Mesenchymal stem cell (in vitro differentiated cells and primary cell): ENCODE results near the gene BICRA.

Source experiments
- DNase-seq: peaks from one replicate; pipeline ENCODE4 v3.0.0-alpha.2; 2013
- H2AFZ ChIP-seq: one replicate; pipeline ENCODE4 v1.6.1; 2013; ENCODE audit warnings: low read depth, mild to moderate bottlenecking, control low read depth, inconsistent platforms, low read length, moderate library complexity
- H2AK5ac ChIP-seq: 2 replicates; pipeline ENCODE4 v1.6.1; 2013; ENCODE audit warnings: low read length, moderate library complexity, mild to moderate bottlenecking, inconsistent platforms; ENCODE audit not compliant: severe bottlenecking
- H2BK120ac ChIP-seq: one replicate; pipeline ENCODE4 v1.6.1; 2013; ENCODE audit warnings: low read depth, mild to moderate bottlenecking, inconsistent platforms, low read length, moderate library complexity
- H2BK12ac ChIP-seq, 2 experiments: one replicate each; pipeline ENCODE4 v1.6.1; 2013; ENCODE audit warnings: inconsistent platforms in 2 of 2, low read length in 2 of 2, mild to moderate bottlenecking in 2 of 2, moderate library complexity in 2 of 2, control low read depth in 1 of 2
- H2BK15ac ChIP-seq: one replicate; pipeline ENCODE4 v1.6.1; 2013; ENCODE audit warnings: mild to moderate bottlenecking, low read depth, inconsistent platforms; ENCODE audit not compliant: poor library complexity, severe bottlenecking
- H2BK5ac ChIP-seq: 2 replicates; pipeline ENCODE4 v1.6.1; 2013; ENCODE audit warnings: low read depth, mild to moderate bottlenecking, low read length, control low read depth, inconsistent platforms; ENCODE audit not compliant: poor library complexity, severe bottlenecking
- H3K14ac ChIP-seq, 2 experiments: one replicate each; pipeline ENCODE4 v1.6.1; 2013; ENCODE audit warnings: inconsistent platforms in 2 of 2, low read length in 2 of 2, control low read depth in 1 of 2, mild to moderate bottlenecking in 1 of 2, moderate library complexity in 1 of 2
- H3K18ac ChIP-seq, 2 experiments: one replicate each; pipeline ENCODE4 v1.6.1; 2013; ENCODE audit warnings: inconsistent platforms in 2 of 2, low read length in 2 of 2, control low read depth in 1 of 2, low read depth in 1 of 2, mild to moderate bottlenecking in 1 of 2
- H3K23ac ChIP-seq, 2 experiments: one replicate each; pipeline ENCODE4 v1.6.1; 2013; ENCODE audit warnings: inconsistent platforms in 2 of 2, low read length in 2 of 2, mild to moderate bottlenecking in 2 of 2, moderate library complexity in 2 of 2, control low read depth in 1 of 2
- H3K27ac ChIP-seq: 2 replicates; pipeline ENCODE4 v1.5.1; 2013; ENCODE audit warnings: mild to moderate bottlenecking, moderate library complexity, low read length, control low read depth, inconsistent platforms; ENCODE audit not compliant: poor library complexity, severe bottlenecking
- H3K27me3 ChIP-seq, 2 experiments: 2 replicates each; pipeline versions ENCODE4 v1.6.1 to v1.7.0; 2013; ENCODE audit warnings: low read length in 2 of 2, mild to moderate bottlenecking in 2 of 2, moderate library complexity in 2 of 2, control low read depth in 1 of 2, inconsistent platforms in 1 of 2; ENCODE audit not compliant: control insufficient read depth in 1 of 2, insufficient read depth in 1 of 2
- H3K36me3 ChIP-seq, 2 experiments: 2 replicates each; pipeline versions ENCODE4 v1.6.1 to v1.7.0; 2013; ENCODE audit warnings: low read length in 2 of 2, control low read depth in 1 of 2, inconsistent platforms in 1 of 2, low read depth in 1 of 2, mild to moderate bottlenecking in 1 of 2; ENCODE audit not compliant: insufficient read depth in 2 of 2, control insufficient read depth in 1 of 2
- H3K4ac ChIP-seq, 2 experiments: one replicate each; pipeline ENCODE4 v1.6.1; 2013; ENCODE audit warnings: inconsistent platforms in 2 of 2, low read length in 2 of 2, mild to moderate bottlenecking in 2 of 2, moderate library complexity in 2 of 2, control low read depth in 1 of 2, low read depth in 1 of 2
- H3K4me1 ChIP-seq: 2 replicates; pipeline ENCODE4 v1.6.1; 2013; ENCODE audit warnings: low read depth, low read length, control low read depth; ENCODE audit not compliant: control insufficient read depth, insufficient read depth
- H3K4me2 ChIP-seq: 2 replicates; pipeline ENCODE4 v1.6.1; 2013; ENCODE audit warnings: low read length, mild to moderate bottlenecking, inconsistent platforms; ENCODE audit not compliant: poor library complexity, severe bottlenecking
- H3K4me3 ChIP-seq, 2 experiments: 2 replicates each; pipeline versions ENCODE4 v1.5.1 to v1.7.0; 2013; ENCODE audit warnings: low read length in 2 of 2, mild to moderate bottlenecking in 2 of 2, control low read depth in 1 of 2, low read depth in 1 of 2; ENCODE audit not compliant: insufficient read depth in 1 of 2
- H3K79me1 ChIP-seq: replicated peaks from 2 replicates; pipeline ENCODE4 v1.6.1; 2013; ENCODE audit warnings: mild to moderate bottlenecking, control low read depth, low read length, inconsistent platforms; ENCODE audit not compliant: poor library complexity, severe bottlenecking
- H3K9ac ChIP-seq: 2 replicates; pipeline ENCODE4 v1.7.0; 2013; ENCODE audit warnings: mild to moderate bottlenecking, low read length, moderate library complexity
- H3K9me3 ChIP-seq: 2 replicates; pipeline ENCODE4 v1.7.0; 2013; ENCODE audit warnings: mild to moderate bottlenecking, low read length; ENCODE audit not compliant: control insufficient read depth
- H4K8ac ChIP-seq: one replicate; pipeline ENCODE4 v1.6.1; 2013; ENCODE audit warnings: inconsistent platforms, mild to moderate bottlenecking, low read length, moderate library complexity
- H4K91ac ChIP-seq: one replicate; pipeline ENCODE4 v1.6.1; 2013; ENCODE audit warnings: mild to moderate bottlenecking, low read length, inconsistent platforms
- WGBS: methylation state at CpG from one replicate; pipeline ENCODE4 v1.1.7; 2013; ENCODE audit warnings: mixed read lengths; 5-methylcytosine and 5-hydroxymethylcytosine counted together

BICRA gene

GRCh38 chr19:47614021-47614295, 5.0 kb downstream of the BICRA start:
- H2AK5ac ChIP-seq = peak overlapping the region; percentile 38
- no peaks in the 10 kb centered on the region for H3K9me3 ChIP-seq
- H3K4me2 ChIP-seq = no peak overlapping the region
- peak overlapping the region; percentile 82 for H3K27ac ChIP-seq
- peaks cover 7% of the 10 kb centered on the region for H3K79me1 ChIP-seq
- peak overlapping the region; percentile 46 for H3K9ac ChIP-seq
- H2BK12ac ChIP-seq = no peak overlapping the region
- no peaks in the 10 kb centered on the region for H3K27me3 ChIP-seq
- H4K8ac ChIP-seq = no peak overlapping the region
- no peak overlapping the region for H3K23ac ChIP-seq
- H3K4me3 ChIP-seq = no peak overlapping the region
- WGBS = no CpG with 5 or more reads among the region's 3 CpGs
- no peak overlapping the region for H3K14ac ChIP-seq
- peaks cover 11 to 22% of the 10 kb centered on the region in 2 experiments for H3K36me3 ChIP-seq
- no peak overlapping the region for H2AFZ ChIP-seq
- no peak overlapping the region for H3K18ac ChIP-seq
- no peak for DNase-seq
- H2BK15ac ChIP-seq = no peak overlapping the region
- peak overlapping the region; percentile 20 for H2BK120ac ChIP-seq
- peaks cover 35% of the 10 kb centered on the region for H3K4me1 ChIP-seq
- no peak overlapping the region for H4K91ac ChIP-seq
- H2BK5ac ChIP-seq = no peak overlapping the region
- no peak overlapping the region for H3K4ac ChIP-seq

GRCh38 chr19:47614559-47614958, 5.6 kb downstream of the BICRA start:
- Histone ChIP-seq H3K4me2 (no peak overlapping the region), H3K23ac (no peak overlapping the region), H3K27ac (no peak overlapping the region), H2AFZ (no peak overlapping the region), H3K9ac (no peak overlapping the region), H2BK5ac (no peak overlapping the region), H3K79me1 (peaks cover 7% of the 10 kb centered on the region), H3K14ac (no peak overlapping the region), H4K91ac (no peak overlapping the region), H3K27me3 (no peaks in the 10 kb centered on the region), H2AK5ac (no peak overlapping the region), H3K18ac (no peak overlapping the region), H2BK15ac (no peak overlapping the region), H3K9me3 (no peaks in the 10 kb centered on the region), H3K4me3 (no peak overlapping the region), H3K4me1 (peaks cover 38% of the 10 kb centered on the region), H2BK120ac (no peak overlapping the region), H4K8ac (no peak overlapping the region), H2BK12ac (no peak overlapping the region), H3K4ac (no peak overlapping the region), H3K36me3 (peaks cover 11 to 22% of the 10 kb centered on the region in 2 experiments)
- no peak for DNase-seq
- 99% methylated on average over 10 of the region's 10 CpGs for WGBS

GRCh38 chr19:47615230-47615629, 6.3 kb downstream of the BICRA start:
- Histone ChIP-seq H3K23ac (peak overlapping the region in 1 of 2 experiments; percentile 6), H4K8ac (no peak overlapping the region), H3K9me3 (no peaks in the 10 kb centered on the region)

GRCh38 chr19:47615714-47616113, 6.8 kb downstream of the BICRA start:
- DNase-seq = no peak
- WGBS = 98% methylated on average over 7 of the region's 7 CpGs
- peak overlapping the region in 1 of 2 experiments; percentile 89 for H3K23ac ChIP-seq
- no peaks in the 10 kb centered on the region for H3K27me3 ChIP-seq
- H2BK5ac ChIP-seq = no peak overlapping the region
- no peak overlapping the region for H2AK5ac ChIP-seq
- no peak overlapping the region for H2AFZ ChIP-seq
- H3K4ac ChIP-seq = no peak overlapping the region
- no peak overlapping the region for H3K27ac ChIP-seq
- peaks cover 7% of the 10 kb centered on the region for H3K79me1 ChIP-seq
- no peak overlapping the region for H3K9ac ChIP-seq
- H4K8ac ChIP-seq = no peak overlapping the region
- peaks cover 12 to 23% of the 10 kb centered on the region in 2 experiments for H3K36me3 ChIP-seq
- H2BK15ac ChIP-seq = no peak overlapping the region
- H3K14ac ChIP-seq = no peak overlapping the region
- no peak overlapping the region for H3K18ac ChIP-seq
- peaks cover 40% of the 10 kb centered on the region for H3K4me1 ChIP-seq
- no peaks in the 10 kb centered on the region for H3K9me3 ChIP-seq
- no peak overlapping the region for H3K4me2 ChIP-seq
- H2BK12ac ChIP-seq = peak overlapping the region in 1 of 2 experiments; percentile 33
- no peak overlapping the region for H3K4me3 ChIP-seq
- H2BK120ac ChIP-seq = no peak overlapping the region
- no peak overlapping the region for H4K91ac ChIP-seq

More at GRCh38 chr19:47615230-47615629, 6.3 kb downstream of the BICRA start:
- no peak overlapping the region for H3K18ac ChIP-seq
- no peak overlapping the region for H2BK120ac ChIP-seq
- no peak overlapping the region for H4K91ac ChIP-seq
- no peak for DNase-seq
- H3K4me2 ChIP-seq = no peak overlapping the region
- no peak overlapping the region for H2AFZ ChIP-seq
- WGBS = 97% methylated on average over 7 of the region's 7 CpGs
- H3K4me1 ChIP-seq = peaks cover 42% of the 10 kb centered on the region
- no peak overlapping the region for H2BK15ac ChIP-seq
- peaks cover 7% of the 10 kb centered on the region for H3K79me1 ChIP-seq
- H2BK5ac ChIP-seq = no peak overlapping the region
- H3K14ac ChIP-seq = no peak overlapping the region
- H3K4me3 ChIP-seq = no peak overlapping the region
- H2AK5ac ChIP-seq = no peak overlapping the region
- H2BK12ac ChIP-seq = no peak overlapping the region
- H3K36me3 ChIP-seq = peaks cover 11 to 22% of the 10 kb centered on the region in 2 experiments
- H3K9ac ChIP-seq = no peak overlapping the region
- H3K27me3 ChIP-seq = no peaks in the 10 kb centered on the region
- H3K4ac ChIP-seq = no peak overlapping the region
- no peak overlapping the region for H3K27ac ChIP-seq
